HG03457 (cell line): ENCODE data around the gene KCNAB3.
"Not testable (repeated sequence)": the region's sequence is repeated elsewhere in the genome, so short reads cannot be mapped to it uniquely, and the experiment has no call there.

Experiments
- ATAC-seq: cut with Tn5 transposase; IDR thresholded peaks from one replicate; pipeline ENCODE4 v1.9.1; 2021; ENCODE audit warnings: moderate number of reproducible peaks; ENCODE audit not compliant: unreplicated experiment

The KCNAB3 gene

DNA sequence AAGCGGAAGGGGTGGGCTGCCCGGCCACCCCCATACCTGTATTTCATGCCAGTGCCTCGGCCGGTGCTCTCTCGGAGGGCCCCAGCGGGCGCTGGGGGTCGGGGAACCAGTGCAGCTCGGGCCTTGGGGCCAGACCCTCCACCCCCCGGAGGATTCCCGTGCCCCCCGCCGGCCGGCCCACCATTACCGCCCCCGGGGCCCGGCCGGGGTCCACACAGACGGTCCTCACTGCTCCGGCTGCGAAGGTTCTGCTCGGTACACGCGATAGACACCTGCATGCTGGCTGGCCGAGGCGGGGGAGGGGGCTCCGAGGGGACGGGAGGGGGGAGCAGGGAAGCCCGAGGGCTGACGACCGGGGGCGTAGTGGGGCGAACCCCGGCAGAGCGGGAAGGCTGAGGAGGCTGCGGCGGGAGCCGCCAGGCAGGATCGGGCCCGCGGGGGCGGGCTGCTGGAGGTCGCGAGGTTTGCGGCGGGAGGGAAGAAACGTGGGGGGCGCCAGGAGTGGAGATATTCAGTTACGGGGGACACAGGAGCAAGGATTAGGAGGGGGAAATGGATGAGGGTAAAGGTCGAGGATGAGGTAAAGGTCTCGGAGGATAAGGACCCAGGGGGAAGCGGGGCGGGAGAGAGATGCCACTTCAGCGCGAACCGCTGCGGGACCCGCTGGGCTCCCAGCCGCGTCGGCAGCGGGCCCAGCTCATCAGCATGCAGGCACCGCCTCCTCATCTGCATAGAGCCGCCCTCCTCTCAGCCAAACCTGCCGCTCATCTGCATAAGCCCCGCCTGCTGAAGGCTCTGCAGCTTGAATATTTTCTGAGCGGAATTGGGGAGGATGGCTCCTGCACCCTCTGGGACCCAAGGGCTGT lies at the start of gene KCNAB3:
Gene KCNAB3 (minus strand): TSS at position 699 of the 866 bp plus-strand sequence. CDS start 421 bp downstream, at position 278.
- ATAC-seq, result no peak

- ATAC-seq, result no peak
Observed at GRCh38 chr17:7977805-7978204, 48.1 kb upstream of the KCNAB3 start.

- ATAC-seq, result no peak
Observed at GRCh38 chr17:7977039-7977438, 47.4 kb upstream of the KCNAB3 start.

GRCh38 chr17:7974638-7975131 lies 45.0 kb upstream of the KCNAB3 start:
- ATAC-seq, result no peak

GRCh38 chr17:7972131-7972785 lies 42.6 kb upstream of the KCNAB3 start:
- ATAC-seq, result no peak

- no peak for ATAC-seq
Observed at GRCh38 chr17:7971651-7972050, 42.0 kb upstream of the KCNAB3 start.

DNA sequence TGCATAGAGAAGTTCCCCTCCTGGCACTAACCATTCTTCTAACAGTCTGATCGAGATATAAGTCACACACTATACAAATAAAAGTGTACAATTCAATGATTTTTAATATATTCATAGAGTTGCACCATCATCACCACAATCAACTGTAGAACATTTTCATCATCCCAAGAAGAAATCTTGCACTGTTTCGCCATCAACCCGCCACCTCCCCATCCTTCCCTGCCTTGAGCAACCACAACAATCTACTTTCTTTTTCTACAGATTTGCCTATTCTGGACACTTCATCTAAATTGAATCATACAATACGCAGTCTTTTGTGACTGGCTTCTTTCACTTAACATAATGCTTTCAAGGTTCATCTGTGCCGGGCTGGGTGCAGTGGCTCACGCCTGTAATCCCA lies 39.8 kb upstream of the KCNAB3 start:
- no peak for ATAC-seq

GRCh38 chr17:7967751-7968150 lies 38.1 kb upstream of the KCNAB3 start:
- ATAC-seq, result no peak

DNA sequence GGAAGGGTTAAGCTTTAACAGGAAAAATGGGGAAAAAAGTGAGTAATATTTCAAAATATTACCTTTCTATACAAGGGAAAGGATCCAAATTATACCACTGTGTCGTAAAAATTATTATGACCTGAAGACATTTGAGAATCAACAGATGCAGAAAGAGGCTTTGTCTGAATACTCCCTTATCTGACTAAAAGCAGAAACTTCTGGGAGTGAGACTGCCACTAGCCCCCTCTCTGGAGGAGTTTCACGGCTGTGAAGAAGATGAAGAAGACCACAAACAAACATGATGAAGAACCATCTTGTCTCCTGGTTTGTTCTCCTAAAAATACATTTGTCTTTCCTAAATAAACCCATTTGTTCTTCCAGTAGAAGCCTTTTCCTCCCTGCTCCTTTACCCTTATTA lies 31.8 kb upstream of the KCNAB3 start:
- ATAC-seq, result no peak

GRCh38 chr17:7959503-7960253 lies 30.0 kb upstream of the KCNAB3 start:
- ATAC-seq, result no peak

DNA sequence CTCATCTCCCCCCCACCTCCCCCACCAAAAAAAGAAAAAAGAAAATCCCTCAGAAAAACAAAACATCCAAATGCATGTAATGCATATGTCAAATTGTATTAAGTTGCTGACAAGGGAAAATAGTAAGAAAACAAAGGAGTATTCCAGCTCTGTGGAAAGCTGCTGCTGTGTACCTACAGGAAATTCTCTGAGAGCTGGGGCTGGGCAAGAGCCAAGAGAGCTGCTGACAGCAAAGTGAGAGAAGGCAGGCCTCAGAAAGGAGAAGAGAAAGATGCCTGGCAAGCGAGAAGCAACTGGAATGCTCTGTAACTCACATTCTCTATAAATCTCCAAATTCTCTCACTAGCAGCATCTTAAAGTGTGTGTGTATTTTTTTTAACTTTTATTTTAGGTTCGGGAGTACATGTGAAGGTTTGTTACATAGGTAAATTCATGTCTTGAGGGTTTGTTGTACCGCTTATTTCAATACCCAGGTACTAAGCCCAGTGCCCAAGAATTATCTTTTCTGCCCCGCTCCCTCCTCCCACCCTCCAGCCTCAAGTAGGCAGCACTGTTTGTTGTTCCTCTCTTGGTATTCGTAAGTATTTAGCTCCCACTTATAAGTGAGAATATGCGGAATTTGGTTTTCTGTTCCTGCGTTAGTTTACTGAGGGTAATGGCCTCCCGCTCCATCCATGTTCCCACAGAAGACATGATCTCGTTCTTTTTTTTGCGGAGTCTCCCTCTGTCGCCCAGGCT lies 26.7 kb upstream of the KCNAB3 start:
- no peak for ATAC-seq

GRCh38 chr17:7955414-7956227 lies 26.0 kb upstream of the KCNAB3 start:
- no peak for ATAC-seq

DNA sequence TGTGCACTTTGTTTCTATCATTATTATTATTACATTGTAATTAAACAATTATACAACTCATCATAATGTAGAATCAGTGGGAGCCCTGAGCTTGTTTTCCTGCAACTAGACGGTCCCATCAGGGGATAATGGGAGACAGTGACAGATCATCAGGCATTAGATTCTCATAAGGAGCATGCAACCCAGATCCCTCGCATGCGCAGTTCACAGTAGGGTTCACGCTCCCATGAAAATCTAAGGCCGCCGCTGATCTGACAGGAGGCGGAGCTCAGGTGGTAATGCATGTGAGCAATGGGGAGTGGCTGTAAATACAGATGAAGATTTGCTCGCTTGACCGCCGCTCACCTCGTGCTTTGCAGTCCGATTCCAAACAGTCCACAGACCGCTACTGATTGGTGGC lies 23.6 kb upstream of the KCNAB3 start:
- ATAC-seq, result not testable (repeated sequence)

GRCh38 chr17:7951143-7951792 lies 21.6 kb upstream of the KCNAB3 start:
- ATAC-seq, result peak; percentile 52

DNA sequence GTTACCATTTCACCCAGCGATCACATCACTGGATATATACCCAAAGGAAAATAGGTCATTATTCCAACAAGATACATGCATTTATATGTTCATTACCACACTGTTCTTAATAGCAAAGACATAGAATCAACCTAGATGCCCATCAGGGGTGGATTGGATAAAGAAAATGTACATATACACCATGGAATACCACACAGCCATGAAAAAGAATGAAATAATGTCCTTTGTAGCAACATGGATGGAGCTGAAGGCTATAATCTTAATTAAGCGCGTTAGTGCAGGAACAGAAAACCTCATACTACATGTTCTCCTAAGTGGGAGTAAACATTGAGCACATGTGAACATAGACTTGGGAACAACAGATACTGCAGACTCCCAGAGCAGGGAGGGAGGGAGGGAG lies 20.9 kb upstream of the KCNAB3 start:
- no peak for ATAC-seq

DNA sequence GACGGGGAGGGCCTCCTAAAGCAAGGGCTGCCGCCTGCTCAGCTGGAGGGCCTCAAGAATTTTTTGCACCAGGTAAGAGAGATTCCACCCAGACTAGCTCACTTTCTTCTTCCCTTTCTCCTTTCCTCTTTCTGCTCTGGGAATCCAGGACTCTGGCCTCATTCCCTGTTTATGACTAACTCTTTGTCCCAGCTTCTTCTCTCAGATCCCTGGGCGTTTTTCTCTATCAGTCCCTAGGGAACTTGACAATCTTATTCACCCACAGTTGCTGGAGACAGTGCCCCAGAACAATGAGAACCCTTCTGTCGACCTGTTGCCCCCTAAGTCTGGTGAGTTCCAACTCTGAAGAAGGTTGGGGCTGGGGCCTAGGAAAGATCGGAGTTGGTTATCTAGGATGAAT lies 18.0 kb upstream of the KCNAB3 start:
- ATAC-seq, result no peak

GRCh38 chr17:7946441-7946840 lies 16.8 kb upstream of the KCNAB3 start:
- ATAC-seq, result no peak

- no peak for ATAC-seq
Observed at GRCh38 chr17:7945651-7946050, 16.0 kb upstream of the KCNAB3 start.

GRCh38 chr17:7944326-7944725 lies 14.7 kb upstream of the KCNAB3 start:
- no peak for ATAC-seq
